GM23338 (cell line): Measurements from ENCODE around the gene PCDHGB4. TPM values are rescaled to one million over a fixed set of nuclear protein-coding genes. Genes with fewer than 3 reads are reported as not detected.
A peak's percentile ranks its signal among the peaks of the same experiment; 100 is the strongest.

Source experiments
- ATAC-seq: fragments of 200-7000 bp; cut with Tn5 transposase; 3 replicates; pipeline ENCODE4 v1.9.1; 2020
- DNase-seq: peaks from one replicate; pipeline ENCODE4 v3.0.0-alpha.2; 2015; ENCODE audit warnings: low spot score
- H2AFZ ChIP-seq: fragments of 200-600 bp; sonication (generic); 2 replicates; pipeline ENCODE4 v1.8.0; 2016; ENCODE audit warnings: antibody characterized with exemption, mild to moderate bottlenecking, moderate library complexity
- H3F3A ChIP-seq: fragments of 200-600 bp; sonication (generic); replicated peaks from 2 replicates; pipeline ENCODE4 v1.8.0; 2017; ENCODE audit warnings: antibody characterized with exemption, mixed run types, low read depth
- H3K27ac ChIP-seq: fragments of 200-600 bp; sonication (generic); 2 replicates; pipeline ENCODE4 v1.6.1; 2016; ENCODE audit warnings: low read depth
- H3K27me3 ChIP-seq: fragments of 200-600 bp; sonication (generic); 2 replicates; pipeline ENCODE4 v1.8.0; 2016; ENCODE audit warnings: mild to moderate bottlenecking, mixed run types, moderate library complexity; ENCODE audit not compliant: insufficient read depth
- H3K36me3 ChIP-seq: fragments of 200-600 bp; sonication (generic); 2 replicates; pipeline ENCODE4 v1.8.0; 2016; ENCODE audit warnings: mild to moderate bottlenecking; ENCODE audit not compliant: insufficient read depth
- H3K4me1 ChIP-seq: fragments of 200-600 bp; sonication (generic); 2 replicates; pipeline ENCODE4 v1.8.0; 2016; ENCODE audit warnings: mild to moderate bottlenecking, moderate library complexity; ENCODE audit not compliant: insufficient read depth
- H3K4me2 ChIP-seq: fragments of 200-600 bp; sonication (generic); 2 replicates; pipeline ENCODE4 v1.7.1; 2017; ENCODE audit warnings: mixed run types
- H3K4me3 ChIP-seq: fragments of 200-600 bp; sonication (generic); 2 replicates; pipeline ENCODE4 v1.6.1; 2016; ENCODE audit warnings: mixed run types
- H3K79me2 ChIP-seq: fragments of 200-600 bp; sonication (generic); replicated peaks from 2 replicates; pipeline ENCODE4 v1.8.0; 2017; ENCODE audit warnings: mild to moderate bottlenecking; ENCODE audit not compliant: insufficient read depth
- H3K9me2 ChIP-seq: fragments of 200-600 bp; sonication (generic); 2 replicates; pipeline ENCODE4 v1.8.0; 2017; ENCODE audit not compliant: insufficient read depth
- H4K20me1 ChIP-seq: fragments of 200-600 bp; sonication (generic); replicated peaks from 2 replicates; pipeline ENCODE4 v1.8.0; 2017; ENCODE audit warnings: mild to moderate bottlenecking; ENCODE audit not compliant: insufficient read depth
- H3K27ac Mint-ChIP-seq: 2 replicates; pipeline ENCODE4 v1.8.0; 2020; ENCODE audit warnings: inconsistent platforms, mild to moderate bottlenecking, moderate library complexity, mixed read lengths
- H3K27me3 Mint-ChIP-seq: 3 replicates; pipeline ENCODE4 v1.8.0; 2022; ENCODE audit warnings: low read depth, mild to moderate bottlenecking, moderate library complexity, mixed read lengths, inconsistent platforms; ENCODE audit not compliant: insufficient read depth, poor library complexity
- H3K36me3 Mint-ChIP-seq: 3 replicates; pipeline ENCODE4 v1.8.0; 2021; ENCODE audit warnings: low read depth, mild to moderate bottlenecking, inconsistent platforms, moderate library complexity, mixed read lengths
- H3K4me1 Mint-ChIP-seq: 3 replicates; pipeline ENCODE4 v1.8.0; 2020; ENCODE audit warnings: mild to moderate bottlenecking, inconsistent platforms, mixed read lengths
- H3K4me3 Mint-ChIP-seq: 3 replicates; pipeline ENCODE4 v1.8.0; 2021; ENCODE audit warnings: moderate library complexity, mild to moderate bottlenecking, inconsistent platforms, mixed read lengths
- H3K9me3 Mint-ChIP-seq: 3 replicates; pipeline ENCODE4 v1.8.0; 2020; ENCODE audit warnings: moderate library complexity, mild to moderate bottlenecking, inconsistent platforms, mixed read lengths
- CREB1 ChIP-seq: fragments of 250-450 bp; sonication (Bioruptor Pico); IDR thresholded peaks from 2 replicates; pipeline ENCODE4 v1.5.0; 2020; ENCODE audit warnings: low read depth, mild to moderate bottlenecking, moderate library complexity
- CTCF ChIP-seq, 2 experiments: fragments of 200-600 bp in 1 of 2; sonication (generic) in 1 of 2; conservative IDR thresholded peaks; 2 replicates each; pipeline versions ENCODE4 v1.5.1 to v1.6.1; 2016 to 2017; ENCODE audit warnings: antibody characterized with exemption in 2 of 2, low read depth in 2 of 2, mild to moderate bottlenecking in 2 of 2, moderate library complexity in 1 of 2
- EZH2 ChIP-seq: fragments of 200-600 bp; sonication (generic); IDR thresholded peaks from one replicate; pipeline ENCODE4 v1.8.0; 2017; ENCODE audit warnings: antibody characterized with exemption, mild to moderate bottlenecking, low read depth; ENCODE audit not compliant: unreplicated experiment
- JUNB ChIP-seq: IDR thresholded peaks from one replicate; pipeline ENCODE4 v1.6.1; 2016; ENCODE audit warnings: antibody characterized with exemption; ENCODE audit not compliant: unreplicated experiment
- ZNF462 ChIP-seq: fragments of 250-450 bp; sonication (Bioruptor Pico); IDR thresholded peaks from 2 replicates; pipeline ENCODE4 v1.5.0; 2020; ENCODE audit warnings: mild to moderate bottlenecking, moderate library complexity
- polyA plus RNA-seq: library from polyadenylated mRNA; unstranded; fragments of >200 nt; fragmentation: Nextera tagmentation; extraction: Ambion mirVana; gene quantifications from 2 replicates; pipeline ENCODE4 v1.2.1, GENCODE V29; 2016
- total RNA-seq: library from RNA; depleted of rRNA; stranded (reverse); fragments of >200 nt; shearing (Covaris generic); gene quantifications from 2 replicates; pipeline ENCODE4 v1.2.3, GENCODE V29; 2014

Gene PCDHGB4
- total and polyA plus RNA-seq, 2 experiments from 2014 or later, result 3.5 to 16.6 TPM

- peaks cover 8% of the 10 kb centered on the region for H3K27me3 ChIP-seq
- peak; percentile 71 to 74 for TF ChIP-seq CTCF (conservative IDR thresholded peaks at IDR 0.05; ENCODE audit: low read depth in 2 of 2)
- no peak for TF ChIP-seq JUNB
- H3K79me2 ChIP-seq, result 0 out of 2 replicates have a peak, but pooled peaks cover 4% of the 10 kb centered on the region
- peaks cover 43% of the 10 kb centered on the region for H3K9me3 Mint-ChIP-seq
- peak within 1 kb of the TSS; percentile 45; the same call in 1 of the 2 replicates for H3K4me2 ChIP-seq
- no peaks in the 10 kb centered on the region for H3K9me2 ChIP-seq
- H3K36me3 Mint-ChIP-seq, result peaks cover 46% of the 10 kb centered on the region
- peak; percentile 57 for ATAC-seq
- no peaks in the 10 kb centered on the region for H3F3A ChIP-seq
- peak within 1 kb of the TSS; percentile 57 for H2AFZ ChIP-seq
- peak within 1 kb of the TSS; percentile 90 for H3K4me3 Mint-ChIP-seq
- peak; percentile 92 for DNase-seq
- peaks cover 23% of the 10 kb centered on the region for H3K27me3 Mint-ChIP-seq
- H3K36me3 ChIP-seq, result no peaks in the 10 kb centered on the region
- H3K27ac Mint-ChIP-seq, result peak within 1 kb of the TSS; percentile 89
- peaks cover 16% of the 10 kb centered on the region for H3K4me1 Mint-ChIP-seq
- H3K27ac ChIP-seq, result no peak within 1 kb of the TSS
- H4K20me1 ChIP-seq, result peaks cover 7% of the 10 kb centered on the region; the same call in 1 of the 2 replicates
- peak within 1 kb of the TSS; percentile 40; the same call in 1 of the 2 replicates for H3K4me3 ChIP-seq
- H3K4me1 ChIP-seq, result peaks cover 5% of the 10 kb centered on the region
Observed at GRCh38 chr5:141412854-141413539, 25.5 kb downstream of the PCDHGB4 start, which contains the start of gene PCDHGA10. TSS of gene PCDHGA10 (plus strand) at chr5:141412987. CDS start at chr5:141413176, 189 bp downstream.

- peaks cover 17% of the 10 kb centered on the region for H3K4me1 Mint-ChIP-seq
- H3K27me3 ChIP-seq, result peaks cover 12% of the 10 kb centered on the region
- DNase-seq, result no peak
- H3K4me3 Mint-ChIP-seq, result peak overlapping the region; percentile 90
- H3K9me2 ChIP-seq, result no peaks in the 10 kb centered on the region
- peaks cover 7% of the 10 kb centered on the region; the same call in 1 of the 2 replicates for H4K20me1 ChIP-seq
- H3K4me2 ChIP-seq, result peak overlapping the region; percentile 45; the same call in 1 of the 2 replicates
- H3K4me1 ChIP-seq, result peaks cover 2% of the 10 kb centered on the region
- H3K9me3 Mint-ChIP-seq, result peaks cover 47% of the 10 kb centered on the region
- 0 out of 2 replicates have a peak, but pooled peaks cover 2% of the 10 kb centered on the region for H3K79me2 ChIP-seq
- H3K4me3 ChIP-seq, result peak overlapping the region; percentile 40; the same call in 1 of the 2 replicates
- H3F3A ChIP-seq, result no peaks in the 10 kb centered on the region
- H3K36me3 Mint-ChIP-seq, result peaks cover 50% of the 10 kb centered on the region
- H2AFZ ChIP-seq, result no peak overlapping the region; the same call in 1 of the 2 replicates
- no peaks in the 10 kb centered on the region for H3K36me3 ChIP-seq
- no peak overlapping the region for H3K27ac ChIP-seq
- peaks cover 28% of the 10 kb centered on the region for H3K27me3 Mint-ChIP-seq
- H3K27ac Mint-ChIP-seq, result peak overlapping the region; percentile 89; the same call in 1 of the 2 replicates
- peak; percentile 65 for ATAC-seq
- no peak for TF ChIP-seq ZNF462 (CRISPR knock-in tag)
- no peak for TF ChIP-seq CREB1
- TF ChIP-seq CTCF (conservative IDR thresholded peaks at IDR 0.05; ENCODE audit: low read depth in 2 of 2), result no peak
- TF ChIP-seq EZH2, result no peak
Observed at GRCh38 chr5:141413540-141414069, 26.1 kb downstream of the PCDHGB4 start.
